Spinal cord (tissue), 10 donors: ENCODE measurements around the gene TDRD1. TPM values are rescaled to one million over a fixed set of nuclear protein-coding genes. Genes with fewer than 3 reads are reported as not detected.
"Not testable (repeated sequence)": the region's sequence is repeated elsewhere in the genome, so short reads cannot be mapped to it uniquely, and the experiment has no call there.

ENCODE experiments used
- DNase-seq, 6 donors: peaks; one replicate each; pipeline versions ENCODE4 v3.0.0 to v3.0.0-alpha.2; 2013 to 2015; ENCODE audit warnings: low spot score in 6 of 6, low read depth in 4 of 6
- H3K27ac ChIP-seq: one replicate; pipeline ENCODE4 v1.5.1; 2013; ENCODE audit warnings: low read depth, low read length, control low read depth
- H3K27me3 ChIP-seq: one replicate; pipeline ENCODE4 v1.6.1; 2013; ENCODE audit warnings: low read length; ENCODE audit not compliant: control insufficient read depth, insufficient read depth
- H3K36me3 ChIP-seq: one replicate; pipeline ENCODE4 v1.6.1; 2013; ENCODE audit warnings: low read length; ENCODE audit not compliant: control insufficient read depth, insufficient read depth
- H3K4me1 ChIP-seq: one replicate; pipeline ENCODE4 v1.6.1; 2013; ENCODE audit warnings: low read length; ENCODE audit not compliant: control insufficient read depth, insufficient read depth
- H3K4me3 ChIP-seq: one replicate; pipeline ENCODE4 v1.5.1; 2013; ENCODE audit warnings: low read depth, low read length, control low read depth
- H3K9me3 ChIP-seq: one replicate; pipeline ENCODE4 v1.6.1; 2013; ENCODE audit warnings: low read length; ENCODE audit not compliant: control insufficient read depth, insufficient read depth
- WGBS: methylation state at CpG from one replicate; pipeline ENCODE4 v1.1.5; 2013; ENCODE audit warnings: missing lambda C conversion rate; ENCODE audit not compliant: insufficient coverage; 5-methylcytosine and 5-hydroxymethylcytosine counted together
- long read RNA-seq, 4 donors: transcript quantifications; one replicate each; lab custom pipeline, GENCODE V29; 2026
- polyA plus RNA-seq, 2 donors: library from polyadenylated mRNA; unstranded; fragments of 120-200 nt; gene quantifications; one replicate each; pipeline ENCODE4 v1.2.1, GENCODE V29; 2013; ENCODE audit not compliant: insufficient read length in 2 of 2
- total RNA-seq, 2 donors: library from RNA; depleted of rRNA in 1 of 2; stranded (reverse); fragments of 120-200 nt in 1 of 2; fragments of >200 nt in 1 of 2; gene quantifications; one replicate each; pipeline versions ENCODE4 v1.2.3 to v1.2.4, GENCODE V29; 2013 to 2014
- donor health status: healthy.

TDRD1 gene, protein sequence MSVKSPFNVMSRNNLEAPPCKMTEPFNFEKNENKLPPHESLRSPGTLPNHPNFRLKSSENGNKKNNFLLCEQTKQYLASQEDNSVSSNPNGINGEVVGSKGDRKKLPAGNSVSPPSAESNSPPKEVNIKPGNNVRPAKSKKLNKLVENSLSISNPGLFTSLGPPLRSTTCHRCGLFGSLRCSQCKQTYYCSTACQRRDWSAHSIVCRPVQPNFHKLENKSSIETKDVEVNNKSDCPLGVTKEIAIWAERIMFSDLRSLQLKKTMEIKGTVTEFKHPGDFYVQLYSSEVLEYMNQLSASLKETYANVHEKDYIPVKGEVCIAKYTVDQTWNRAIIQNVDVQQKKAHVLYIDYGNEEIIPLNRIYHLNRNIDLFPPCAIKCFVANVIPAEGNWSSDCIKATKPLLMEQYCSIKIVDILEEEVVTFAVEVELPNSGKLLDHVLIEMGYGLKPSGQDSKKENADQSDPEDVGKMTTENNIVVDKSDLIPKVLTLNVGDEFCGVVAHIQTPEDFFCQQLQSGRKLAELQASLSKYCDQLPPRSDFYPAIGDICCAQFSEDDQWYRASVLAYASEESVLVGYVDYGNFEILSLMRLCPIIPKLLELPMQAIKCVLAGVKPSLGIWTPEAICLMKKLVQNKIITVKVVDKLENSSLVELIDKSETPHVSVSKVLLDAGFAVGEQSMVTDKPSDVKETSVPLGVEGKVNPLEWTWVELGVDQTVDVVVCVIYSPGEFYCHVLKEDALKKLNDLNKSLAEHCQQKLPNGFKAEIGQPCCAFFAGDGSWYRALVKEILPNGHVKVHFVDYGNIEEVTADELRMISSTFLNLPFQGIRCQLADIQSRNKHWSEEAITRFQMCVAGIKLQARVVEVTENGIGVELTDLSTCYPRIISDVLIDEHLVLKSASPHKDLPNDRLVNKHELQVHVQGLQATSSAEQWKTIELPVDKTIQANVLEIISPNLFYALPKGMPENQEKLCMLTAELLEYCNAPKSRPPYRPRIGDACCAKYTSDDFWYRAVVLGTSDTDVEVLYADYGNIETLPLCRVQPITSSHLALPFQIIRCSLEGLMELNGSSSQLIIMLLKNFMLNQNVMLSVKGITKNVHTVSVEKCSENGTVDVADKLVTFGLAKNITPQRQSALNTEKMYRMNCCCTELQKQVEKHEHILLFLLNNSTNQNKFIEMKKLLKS
- total RNA-seq (1 to 10 TPM; 1.1 to 1.9 TPM), polyA plus RNA-seq (under 1 TPM; 0.22 to 0.26 TPM)
- long read RNA-seq, donor 1 = 0 reads
- long read RNA-seq, donor 2 = 0 reads
- long read RNA-seq, donor 3 = 0 reads
- long read RNA-seq, donor 4 = 0 reads

- H3K27ac ChIP-seq = no peak within 1 kb of the TSS
- H3K4me3 ChIP-seq = no peak within 1 kb of the TSS
- H3K36me3 ChIP-seq = no peaks in the 10 kb centered on the region
- DNase-seq = no peak
- 68% methylated on average over 26 of the region's 28 CpGs for WGBS
- H3K4me1 ChIP-seq = peaks cover 6% of the 10 kb centered on the region
- no peaks in the 10 kb centered on the region for H3K9me3 ChIP-seq
- no peaks in the 10 kb centered on the region for H3K27me3 ChIP-seq
Measured at GRCh38 chr10:114179148-114179547, at the start of gene TDRD1. TSS of gene TDRD1 (plus strand) at chr10:114179353. CDS start at chr10:114187832, 8,479 bp downstream.

DNA sequence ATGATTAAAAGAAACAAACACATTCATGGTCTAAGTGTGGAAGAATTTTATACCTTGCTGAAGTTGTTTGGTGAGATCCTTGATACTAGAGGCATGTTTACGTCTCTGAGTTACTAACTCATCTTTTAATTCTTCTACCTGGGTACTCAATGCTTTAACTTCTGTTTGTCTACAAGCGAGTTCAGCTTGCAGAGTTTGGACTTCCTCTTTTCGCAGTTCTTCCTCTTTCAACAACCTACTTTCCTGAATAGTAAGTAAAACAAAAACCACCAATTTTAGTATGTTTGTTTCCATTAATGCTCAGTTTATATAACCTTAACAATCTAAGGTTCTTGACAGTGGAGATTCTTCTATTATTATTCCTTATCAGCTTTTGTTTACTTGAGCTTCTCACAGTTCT is 48.1 kb upstream of the TDRD1 start:
- Histone ChIP-seq H3K4me1 (no peaks in the 10 kb centered on the region), H3K9me3 (no peaks in the 10 kb centered on the region), H3K27ac (no peak overlapping the region), H3K27me3 (no peaks in the 10 kb centered on the region), H3K4me3 (no peak overlapping the region), H3K36me3 (peaks cover 19% of the 10 kb centered on the region)
- no peak for DNase-seq
- no CpG with 5 or more reads among the region's 3 CpGs for WGBS

DNA sequence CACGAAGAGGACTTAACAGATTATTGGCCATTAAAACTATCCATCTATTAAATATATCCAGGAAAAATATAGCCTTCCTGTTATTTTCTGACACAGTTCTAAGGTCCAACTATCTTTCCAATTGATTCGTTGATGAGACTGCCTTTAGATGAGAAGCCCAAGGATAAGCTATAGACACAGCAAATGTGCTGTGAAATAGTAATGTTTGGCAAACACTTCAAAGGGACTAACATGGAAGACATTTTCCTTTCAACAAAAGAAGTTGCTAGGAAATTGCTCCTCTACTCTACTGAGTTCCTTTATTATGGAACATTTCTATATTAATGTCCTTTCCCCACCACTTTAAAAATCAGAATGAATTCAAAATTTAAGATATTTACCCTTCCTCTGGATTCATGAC is 43.7 kb upstream of the TDRD1 start:
- DNase-seq = no peak
- H3K27ac ChIP-seq = no peak overlapping the region
- H3K9me3 ChIP-seq = no peaks in the 10 kb centered on the region
- no peaks in the 10 kb centered on the region for H3K4me1 ChIP-seq
- no CpG with 5 or more reads among the region's 2 CpGs for WGBS
- no peak overlapping the region for H3K4me3 ChIP-seq
- H3K27me3 ChIP-seq = no peaks in the 10 kb centered on the region
- peaks cover 13% of the 10 kb centered on the region for H3K36me3 ChIP-seq

GRCh38 chr10:114138581-114138980 is 40.6 kb upstream of the TDRD1 start:
- no peak overlapping the region for H3K4me3 ChIP-seq
- H3K36me3 ChIP-seq = peaks cover 11% of the 10 kb centered on the region
- no peaks in the 10 kb centered on the region for H3K4me1 ChIP-seq
- H3K27me3 ChIP-seq = no peaks in the 10 kb centered on the region
- WGBS = 75% methylated on average over 2 of the region's 3 CpGs
- no peak for DNase-seq
- H3K9me3 ChIP-seq = no peaks in the 10 kb centered on the region
- no peak overlapping the region for H3K27ac ChIP-seq

GRCh38 chr10:114140036-114140435 is 39.1 kb upstream of the TDRD1 start:
- no peaks in the 10 kb centered on the region for H3K4me1 ChIP-seq
- H3K4me3 ChIP-seq = no peak overlapping the region
- peaks cover 6% of the 10 kb centered on the region for H3K36me3 ChIP-seq
- no peaks in the 10 kb centered on the region for H3K9me3 ChIP-seq
- no peaks in the 10 kb centered on the region for H3K27me3 ChIP-seq
- WGBS = 100% methylated on average over 1 of the region's 1 CpG
- no peak for DNase-seq
- no peak overlapping the region for H3K27ac ChIP-seq

DNA sequence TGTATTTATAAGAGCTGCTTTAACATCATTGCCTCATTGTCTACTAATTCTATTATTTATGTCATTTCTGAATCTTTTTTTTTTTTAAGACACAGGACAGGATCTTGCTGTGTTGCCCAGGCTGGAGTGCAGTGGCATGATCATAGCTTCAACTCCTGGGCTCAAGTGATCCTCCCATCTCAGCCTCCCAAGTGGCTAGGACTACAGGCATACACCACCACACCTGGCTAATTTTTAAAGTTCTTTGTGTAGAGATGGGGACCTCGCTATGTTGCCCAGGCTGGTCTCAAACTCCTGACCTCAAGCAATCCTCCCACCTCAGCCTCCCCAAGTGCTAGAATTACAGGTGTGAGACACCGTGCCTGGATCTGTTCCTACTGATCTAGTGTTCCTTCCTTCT is 38.3 kb upstream of the TDRD1 start:
- H3K36me3 ChIP-seq = not testable (repeated sequence)
- WGBS = 100% methylated on average over 1 of the region's 2 CpGs

DNA sequence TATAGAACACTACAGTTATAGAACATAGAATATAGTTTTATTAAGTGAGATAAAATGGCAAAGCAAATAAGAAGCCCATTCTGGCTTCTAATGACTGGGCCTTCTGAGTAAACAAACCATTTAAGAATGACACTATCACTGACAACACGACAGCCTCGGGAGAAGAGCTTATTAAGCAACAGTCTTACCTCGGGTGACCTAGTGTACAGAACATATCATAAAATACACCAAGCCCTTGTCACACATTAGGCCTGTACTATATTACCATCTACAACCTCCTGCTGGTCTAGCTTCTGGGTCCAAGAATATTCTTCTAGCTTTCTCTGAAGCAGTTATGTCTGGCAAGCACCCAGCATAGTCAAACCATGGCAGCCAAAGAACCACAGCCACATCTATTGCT is 37.1 kb upstream of the TDRD1 start:
- WGBS = 78% methylated on average over 3 of the region's 3 CpGs
- no peaks in the 10 kb centered on the region for H3K4me1 ChIP-seq

More for the DNA sequence above, 38.3 kb upstream of the TDRD1 start:
- not testable (repeated sequence) for H3K27me3 ChIP-seq, H3K27ac ChIP-seq, DNase-seq, H3K4me3 ChIP-seq, H3K9me3 ChIP-seq, H3K4me1 ChIP-seq

GRCh38 chr10:114143160-114143559 is 36.0 kb upstream of the TDRD1 start:
- WGBS = no CpG with 5 or more reads among the region's 1 CpG
- Histone ChIP-seq H3K27ac (no peak overlapping the region), H3K4me3 (no peak overlapping the region), H3K27me3 (no peaks in the 10 kb centered on the region), H3K4me1 (no peaks in the 10 kb centered on the region), H3K9me3 (no peaks in the 10 kb centered on the region), H3K36me3 (peaks cover 3% of the 10 kb centered on the region)
- DNase-seq = no peak

More for the DNA sequence above, 37.1 kb upstream of the TDRD1 start:
- Histone ChIP-seq H3K4me3 (no peak overlapping the region), H3K27me3 (no peaks in the 10 kb centered on the region), H3K9me3 (no peaks in the 10 kb centered on the region), H3K36me3 (peaks cover 3% of the 10 kb centered on the region), H3K27ac (no peak overlapping the region)
- DNase-seq = no peak

- not testable (repeated sequence) for H3K4me1 ChIP-seq, H3K27ac ChIP-seq, H3K4me3 ChIP-seq, H3K9me3 ChIP-seq, H3K36me3 ChIP-seq, H3K27me3 ChIP-seq, DNase-seq
- 94% methylated on average over 2 of the region's 3 CpGs for WGBS
Measured at GRCh38 chr10:114149476-114149875, 29.7 kb upstream of the TDRD1 start.
